Neural crest cell (in vitro differentiated cells): Measurements from ENCODE around the gene MTHFD2L. TPM values are rescaled to one million over a fixed set of nuclear protein-coding genes. Genes with fewer than 3 reads are reported as not detected.

Source experiments
- DNase-seq: peaks from one replicate; pipeline ENCODE4 v3.0.0; 2021; ENCODE audit warnings: low read depth, mixed read lengths, low spot score
- H3K27ac Mint-ChIP-seq: one replicate; pipeline ENCODE4 v1.8.0; 2021; ENCODE audit warnings: mild to moderate bottlenecking, mixed read lengths; ENCODE audit not compliant: unreplicated experiment
- H3K27me3 Mint-ChIP-seq: 2 replicates; pipeline ENCODE4 v1.8.0; 2021; ENCODE audit warnings: low read depth, mild to moderate bottlenecking, mixed read lengths
- H3K36me3 Mint-ChIP-seq: 2 replicates; pipeline ENCODE4 v1.8.0; 2021; ENCODE audit warnings: low read depth, mild to moderate bottlenecking, mixed read lengths
- H3K4me1 Mint-ChIP-seq: 2 replicates; pipeline ENCODE4 v1.8.0; 2021; ENCODE audit warnings: mixed read lengths
- H3K4me3 Mint-ChIP-seq: one replicate; pipeline ENCODE4 v1.8.0; 2021; ENCODE audit warnings: mild to moderate bottlenecking, mixed read lengths
- H3K9me3 Mint-ChIP-seq: 2 replicates; pipeline ENCODE4 v1.8.0; 2021; ENCODE audit warnings: mixed read lengths
- total RNA-seq: library from RNA; stranded (reverse); gene quantifications from 2 replicates; pipeline ENCODE4 v1.2.1, GENCODE V29; 2021
- TF ChIP-seq, protein P1 (sequence below): fragments of 200-600 bp; sonication (generic); conservative IDR thresholded peaks from 2 replicates; pipeline ENCODE4 v1.5.0; 2021; ENCODE audit warnings: antibody characterized with exemption, mild to moderate bottlenecking

MTHFD2L gene
- total RNA-seq, 1 donor from 2014 or later: 19.9 TPM

GRCh38 chr4:74218201-74218600 lies 60.3 kb downstream of the MTHFD2L start:
- H3K36me3 Mint-ChIP-seq: peaks cover 9% of the 10 kb centered on the region
- peaks cover 2% of the 10 kb centered on the region for H3K9me3 Mint-ChIP-seq
- H3K27ac Mint-ChIP-seq: no peak overlapping the region
- no peak overlapping the region for H3K4me3 Mint-ChIP-seq
- DNase-seq: no peak
- no peaks in the 10 kb centered on the region for H3K27me3 Mint-ChIP-seq
- H3K4me1 Mint-ChIP-seq: peaks cover 4% of the 10 kb centered on the region
- TF ChIP-seq, protein P1, sequence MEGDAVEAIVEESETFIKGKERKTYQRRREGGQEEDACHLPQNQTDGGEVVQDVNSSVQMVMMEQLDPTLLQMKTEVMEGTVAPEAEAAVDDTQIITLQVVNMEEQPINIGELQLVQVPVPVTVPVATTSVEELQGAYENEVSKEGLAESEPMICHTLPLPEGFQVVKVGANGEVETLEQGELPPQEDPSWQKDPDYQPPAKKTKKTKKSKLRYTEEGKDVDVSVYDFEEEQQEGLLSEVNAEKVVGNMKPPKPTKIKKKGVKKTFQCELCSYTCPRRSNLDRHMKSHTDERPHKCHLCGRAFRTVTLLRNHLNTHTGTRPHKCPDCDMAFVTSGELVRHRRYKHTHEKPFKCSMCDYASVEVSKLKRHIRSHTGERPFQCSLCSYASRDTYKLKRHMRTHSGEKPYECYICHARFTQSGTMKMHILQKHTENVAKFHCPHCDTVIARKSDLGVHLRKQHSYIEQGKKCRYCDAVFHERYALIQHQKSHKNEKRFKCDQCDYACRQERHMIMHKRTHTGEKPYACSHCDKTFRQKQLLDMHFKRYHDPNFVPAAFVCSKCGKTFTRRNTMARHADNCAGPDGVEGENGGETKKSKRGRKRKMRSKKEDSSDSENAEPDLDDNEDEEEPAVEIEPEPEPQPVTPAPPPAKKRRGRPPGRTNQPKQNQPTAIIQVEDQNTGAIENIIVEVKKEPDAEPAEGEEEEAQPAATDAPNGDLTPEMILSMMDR: no peak

- Mint-ChIP-seq H3K4me1 (peaks cover 4% of the 10 kb centered on the region), H3K27ac (no peak overlapping the region)
Observed at GRCh38 chr4:74219240-74219639, 61.3 kb downstream of the MTHFD2L start.

DNA sequence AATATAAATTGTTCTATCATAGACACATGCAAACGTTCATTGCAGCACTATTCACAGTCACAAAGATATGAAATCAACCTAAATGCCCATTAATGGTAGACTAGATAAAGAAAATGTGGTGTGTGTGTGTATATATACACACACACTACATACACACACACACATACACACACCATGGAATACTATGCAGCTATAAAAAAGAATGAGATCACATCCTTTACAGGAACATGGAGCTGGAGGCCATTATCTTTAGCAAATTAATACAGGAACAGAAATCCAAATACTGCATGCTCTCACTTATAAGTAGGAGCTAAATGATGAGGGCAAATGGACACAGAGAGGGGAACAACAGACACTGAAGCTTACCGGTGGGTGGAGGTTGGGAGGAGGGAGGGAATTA lies 65.2 kb downstream of the MTHFD2L start:
- Mint-ChIP-seq H3K27me3 (no peaks in the 10 kb centered on the region), H3K36me3 (peaks cover 2% of the 10 kb centered on the region), H3K9me3 (peaks cover 2% of the 10 kb centered on the region), H3K27ac (no peak overlapping the region), H3K4me1 (no peaks in the 10 kb centered on the region), H3K4me3 (no peak overlapping the region)
- TF ChIP-seq, protein P1: no peak
- DNase-seq: no peak

More at GRCh38 chr4:74219240-74219639, 61.3 kb downstream of the MTHFD2L start:
- H3K9me3 Mint-ChIP-seq: peaks cover 2% of the 10 kb centered on the region
- no peaks in the 10 kb centered on the region for H3K27me3 Mint-ChIP-seq
- no peak overlapping the region for H3K4me3 Mint-ChIP-seq
- H3K36me3 Mint-ChIP-seq: peaks cover 2% of the 10 kb centered on the region
- TF ChIP-seq, protein P1: no peak
- DNase-seq: no peak

DNA sequence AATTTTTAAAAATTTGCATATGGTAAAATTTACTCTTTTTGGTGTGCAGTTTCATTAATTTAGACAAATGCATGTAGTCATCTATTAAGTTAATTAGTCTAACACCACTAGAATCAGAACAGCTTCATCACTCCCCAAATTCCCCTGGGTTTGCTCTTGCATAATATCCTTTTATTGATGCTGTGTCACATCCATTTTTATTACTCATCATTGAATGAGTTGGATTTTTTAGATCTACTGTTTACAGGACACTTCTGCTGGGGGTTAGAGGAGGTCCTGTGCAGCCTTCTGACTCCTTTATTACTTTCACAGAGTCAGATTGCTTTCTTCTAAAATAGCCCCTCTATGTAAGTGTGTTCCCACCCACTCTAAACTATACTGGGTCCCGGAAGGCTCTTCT lies 65.9 kb downstream of the MTHFD2L start:
- Mint-ChIP-seq H3K4me1 (no peaks in the 10 kb centered on the region), H3K9me3 (peaks cover 2% of the 10 kb centered on the region), H3K27ac (no peak overlapping the region), H3K27me3 (no peaks in the 10 kb centered on the region), H3K4me3 (no peak overlapping the region), H3K36me3 (peaks cover 2% of the 10 kb centered on the region)
- TF ChIP-seq, protein P1: no peak
- DNase-seq: no peak

- H3K9me3 Mint-ChIP-seq: no peaks in the 10 kb centered on the region
- TF ChIP-seq, protein P1: peak; percentile 91
- no peaks in the 10 kb centered on the region for H3K36me3 Mint-ChIP-seq
- no peaks in the 10 kb centered on the region for H3K27me3 Mint-ChIP-seq
- H3K4me3 Mint-ChIP-seq: no peak overlapping the region
- no peak overlapping the region for H3K27ac Mint-ChIP-seq
- peak; percentile 74 for DNase-seq
- no peaks in the 10 kb centered on the region for H3K4me1 Mint-ChIP-seq
Observed at GRCh38 chr4:74228691-74229640, 71.0 kb downstream of the MTHFD2L start.
